Sigmoid colon (tissue), 4 donors: ENCODE measurements around the gene DIO3.

Experiments
- CTCF ChIP-seq, 4 experiments: fragments of 450-650 bp in 3 of 4; fragments of 200-600 bp in 1 of 4; IDR thresholded peaks; one replicate each; pipeline ENCODE4 v1.5.1; 2016 to 2019; ENCODE audit warnings: antibody characterized with exemption in 4 of 4, mild to moderate bottlenecking in 3 of 4, moderate library complexity in 2 of 4
- POLR2A ChIP-seq, 2 donors: fragments of 450-650 bp; IDR thresholded peaks; one replicate each; pipeline ENCODE4 v1.6.1; 2016; ENCODE audit warnings: antibody characterized with exemption in 2 of 2, mild to moderate bottlenecking in 2 of 2, moderate library complexity in 2 of 2
- POLR2AphosphoS5 ChIP-seq, 4 donors: sonication (generic); formaldehyde crosslinking; IDR thresholded peaks; one replicate each; pipeline ENCODE4 v1.6.1; 2017; ENCODE audit warnings: antibody characterized with exemption in 4 of 4

- TF ChIP-seq POLR2A (IDR thresholded peaks at IDR 0.05) (no peak), POLR2AphosphoS5 (IDR thresholded peaks at IDR 0.05) (no peak), CTCF (IDR thresholded peaks at IDR 0.05) (no peak)
Observed at GRCh38 chr14:101564819-101565698, 3.8 kb downstream of the DIO3 start.
